ENCODE results near the gene SETDB2.

Gene SETDB2

GRCh38 chr13:49443704-49444523, at the start of gene SETDB2, which contains the start of gene CAB39L:
SETDB2 (plus strand) TSS chr13:49444274; CDS start chr13:49451894, 7,620 bp downstream.
CAB39L (minus strand) TSS chr13:49444064; CDS start chr13:49382910, 61,154 bp downstream.
- Mint-ChIP-seq H3K4me1 (peaks cover 42% of the 10 kb centered on the region), H3K9me3 (peaks cover 4% of the 10 kb centered on the region), H3K27ac (ENCODE audit: low read depth) (peak within 1 kb of the TSS; percentile 98), H3K27me3 (no peaks in the 10 kb centered on the region), H3K36me3 (ENCODE audit: insufficient read depth) (peaks cover 23% of the 10 kb centered on the region), H3K4me3 (peak within 1 kb of the TSS; percentile 84)
- ATAC-seq (replicated peaks; ENCODE audit: extremely low read depth, poor library complexity, severe bottlenecking), result peak; percentile 91
- DNase-seq (ENCODE audit: low spot score in 2 of 2), result peak; percentile 96 to 99

GRCh38 chr13:49395451-49395865, 48.6 kb upstream of the SETDB2 start:
- DNase-seq (ENCODE audit: low spot score in 2 of 2), result no peak
- no peak for ATAC-seq (replicated peaks; ENCODE audit: extremely low read depth, poor library complexity, severe bottlenecking)
- no peaks in the 10 kb centered on the region for H3K4me1 Mint-ChIP-seq
- H3K27ac Mint-ChIP-seq (ENCODE audit: low read depth), result no peak overlapping the region
- no peaks in the 10 kb centered on the region for H3K27me3 Mint-ChIP-seq
- H3K9me3 Mint-ChIP-seq, result no peaks in the 10 kb centered on the region
- no peak overlapping the region for H3K4me3 Mint-ChIP-seq
- no peaks in the 10 kb centered on the region for H3K36me3 Mint-ChIP-seq (ENCODE audit: insufficient read depth)

- Mint-ChIP-seq H3K4me1 (no peaks in the 10 kb centered on the region), H3K4me3 (no peak overlapping the region), H3K36me3 (ENCODE audit: insufficient read depth) (no peaks in the 10 kb centered on the region), H3K27me3 (no peaks in the 10 kb centered on the region), H3K27ac (ENCODE audit: low read depth) (no peak overlapping the region), H3K9me3 (no peaks in the 10 kb centered on the region)
- DNase-seq (ENCODE audit: low spot score in 2 of 2) (no peak), ATAC-seq (replicated peaks; ENCODE audit: extremely low read depth, poor library complexity, severe bottlenecking) (no peak)
Measured at GRCh38 chr13:49395878-49396380, 48.1 kb upstream of the SETDB2 start.

- Mint-ChIP-seq H3K27me3 (no peaks in the 10 kb centered on the region), H3K9me3 (peaks cover 12% of the 10 kb centered on the region), H3K4me1 (no peaks in the 10 kb centered on the region), H3K27ac (ENCODE audit: low read depth) (no peak overlapping the region), H3K4me3 (no peak overlapping the region), H3K36me3 (ENCODE audit: insufficient read depth) (peaks cover 4% of the 10 kb centered on the region)
- ATAC-seq (replicated peaks; ENCODE audit: extremely low read depth, poor library complexity, severe bottlenecking), result no peak
- no peak for DNase-seq (ENCODE audit: low spot score in 2 of 2)
Measured at GRCh38 chr13:49399801-49400472, 44.1 kb upstream of the SETDB2 start.

- Mint-ChIP-seq H3K4me1 (no peaks in the 10 kb centered on the region), H3K27me3 (no peaks in the 10 kb centered on the region), H3K27ac (ENCODE audit: low read depth) (no peak overlapping the region), H3K9me3 (peaks cover 22% of the 10 kb centered on the region), H3K4me3 (no peak overlapping the region), H3K36me3 (ENCODE audit: insufficient read depth) (peaks cover 4% of the 10 kb centered on the region)
- DNase-seq (ENCODE audit: low spot score in 2 of 2), result no peak
- no peak for ATAC-seq (replicated peaks; ENCODE audit: extremely low read depth, poor library complexity, severe bottlenecking)
Measured at GRCh38 chr13:49400755-49401659, 43.1 kb upstream of the SETDB2 start.

GRCh38 chr13:49403996-49404702, 39.9 kb upstream of the SETDB2 start:
- DNase-seq (ENCODE audit: low spot score in 2 of 2) (no peak), ATAC-seq (replicated peaks; ENCODE audit: extremely low read depth, poor library complexity, severe bottlenecking) (no peak)
- Mint-ChIP-seq H3K27ac (ENCODE audit: low read depth) (no peak overlapping the region), H3K4me3 (no peak overlapping the region), H3K9me3 (peaks cover 22% of the 10 kb centered on the region), H3K4me1 (no peaks in the 10 kb centered on the region), H3K36me3 (ENCODE audit: insufficient read depth) (peaks cover 4% of the 10 kb centered on the region), H3K27me3 (no peaks in the 10 kb centered on the region)

GRCh38 chr13:49404703-49405020, 39.4 kb upstream of the SETDB2 start:
- H3K27me3 Mint-ChIP-seq, result no peaks in the 10 kb centered on the region
- DNase-seq (ENCODE audit: low spot score in 2 of 2) (no peak), ATAC-seq (replicated peaks; ENCODE audit: extremely low read depth, poor library complexity, severe bottlenecking) (no peak)
- H3K27ac Mint-ChIP-seq (ENCODE audit: low read depth), result no peak overlapping the region
- H3K9me3 Mint-ChIP-seq, result peaks cover 22% of the 10 kb centered on the region
- H3K4me3 Mint-ChIP-seq, result no peak overlapping the region
- H3K4me1 Mint-ChIP-seq, result no peaks in the 10 kb centered on the region
- H3K36me3 Mint-ChIP-seq (ENCODE audit: insufficient read depth), result peaks cover 4% of the 10 kb centered on the region

- Mint-ChIP-seq H3K4me1 (no peaks in the 10 kb centered on the region), H3K36me3 (ENCODE audit: insufficient read depth) (peaks cover 4% of the 10 kb centered on the region), H3K9me3 (peaks cover 22% of the 10 kb centered on the region), H3K4me3 (no peak overlapping the region), H3K27ac (ENCODE audit: low read depth) (no peak overlapping the region), H3K27me3 (no peaks in the 10 kb centered on the region)
- ATAC-seq (replicated peaks; ENCODE audit: extremely low read depth, poor library complexity, severe bottlenecking) (no peak), DNase-seq (ENCODE audit: low spot score in 2 of 2) (no peak)
Measured at GRCh38 chr13:49407068-49407467, 37.0 kb upstream of the SETDB2 start.

GRCh38 chr13:49407936-49408335, 36.1 kb upstream of the SETDB2 start:
- Mint-ChIP-seq H3K4me3 (no peak overlapping the region), H3K9me3 (peaks cover 22% of the 10 kb centered on the region), H3K36me3 (ENCODE audit: insufficient read depth) (peaks cover 4% of the 10 kb centered on the region), H3K4me1 (no peaks in the 10 kb centered on the region), H3K27me3 (no peaks in the 10 kb centered on the region), H3K27ac (ENCODE audit: low read depth) (no peak overlapping the region)
- DNase-seq (ENCODE audit: low spot score in 2 of 2), result no peak
- ATAC-seq (replicated peaks; ENCODE audit: extremely low read depth, poor library complexity, severe bottlenecking), result no peak

- Mint-ChIP-seq H3K27me3 (no peaks in the 10 kb centered on the region), H3K9me3 (peaks cover 16% of the 10 kb centered on the region), H3K27ac (ENCODE audit: low read depth) (no peak overlapping the region), H3K4me1 (no peaks in the 10 kb centered on the region), H3K4me3 (no peak overlapping the region), H3K36me3 (ENCODE audit: insufficient read depth) (peaks cover 3% of the 10 kb centered on the region)
- DNase-seq (ENCODE audit: low spot score in 2 of 2) (no peak), ATAC-seq (replicated peaks; ENCODE audit: extremely low read depth, poor library complexity, severe bottlenecking) (no peak)
Measured at GRCh38 chr13:49409008-49409407, 35.1 kb upstream of the SETDB2 start.

- Mint-ChIP-seq H3K9me3 (peaks cover 9% of the 10 kb centered on the region), H3K27me3 (no peaks in the 10 kb centered on the region), H3K4me1 (no peaks in the 10 kb centered on the region), H3K36me3 (ENCODE audit: insufficient read depth) (no peaks in the 10 kb centered on the region), H3K4me3 (no peak overlapping the region), H3K27ac (ENCODE audit: low read depth) (no peak overlapping the region)
- ATAC-seq (replicated peaks; ENCODE audit: extremely low read depth, poor library complexity, severe bottlenecking), result no peak
- DNase-seq (ENCODE audit: low spot score in 2 of 2), result no peak
Measured at GRCh38 chr13:49410006-49410405, 34.1 kb upstream of the SETDB2 start.

- Mint-ChIP-seq H3K9me3 (peaks cover 5% of the 10 kb centered on the region), H3K27me3 (no peaks in the 10 kb centered on the region), H3K27ac (ENCODE audit: low read depth) (no peak overlapping the region), H3K36me3 (ENCODE audit: insufficient read depth) (no peaks in the 10 kb centered on the region), H3K4me1 (no peaks in the 10 kb centered on the region), H3K4me3 (no peak overlapping the region)
- no peak for DNase-seq (ENCODE audit: low spot score in 2 of 2)
- no peak for ATAC-seq (replicated peaks; ENCODE audit: extremely low read depth, poor library complexity, severe bottlenecking)
Measured at GRCh38 chr13:49410477-49410876, 33.6 kb upstream of the SETDB2 start.

Measured in central memory CD8-positive, alpha-beta T cell (primary cell).